ENCODE data around the gene YEATS2.

Gene YEATS2

GRCh38 chr3:183825456-183826161 lies 128.0 kb downstream of the YEATS2 start, which contains the start of gene MAP6D1:
Gene MAP6D1 (minus strand): TSS chr3:183825577. CDS start chr3:183825547, 30 bp downstream.
- TF ChIP-seq PAX5 (IDR thresholded peaks at IDR 0.05; ENCODE audit: insufficient read depth, low read length, severe bottlenecking) (no peak), TAF1 (IDR thresholded peaks at IDR 0.05; ENCODE audit: low read depth, low read length) (no peak), POLR2A (IDR thresholded peaks at IDR 0.05; ENCODE audit: low read depth, low read length) (no peak), POLR2AphosphoS5 (IDR thresholded peaks at IDR 0.05; ENCODE audit: low read depth, low read length) (no peak), POU2F2 (IDR thresholded peaks at IDR 0.05; ENCODE audit: low read depth, low read length) (no peak), SPI1 (IDR thresholded peaks at IDR 0.05; ENCODE audit: low read depth, low read length) (no peak)
- DNase-seq (ENCODE audit: insufficient read length, low spot score): peak; percentile 66
- FAIRE-seq: peak; percentile 60

- TF ChIP-seq POU2F2 (IDR thresholded peaks at IDR 0.05; ENCODE audit: low read depth, low read length): no peak
- FAIRE-seq (no peak), DNase-seq (ENCODE audit: insufficient read length, low spot score) (no peak)
These were observed 129.1 kb downstream of the YEATS2 start for GRCh38 chr3:183826448-183827250.

DNA sequence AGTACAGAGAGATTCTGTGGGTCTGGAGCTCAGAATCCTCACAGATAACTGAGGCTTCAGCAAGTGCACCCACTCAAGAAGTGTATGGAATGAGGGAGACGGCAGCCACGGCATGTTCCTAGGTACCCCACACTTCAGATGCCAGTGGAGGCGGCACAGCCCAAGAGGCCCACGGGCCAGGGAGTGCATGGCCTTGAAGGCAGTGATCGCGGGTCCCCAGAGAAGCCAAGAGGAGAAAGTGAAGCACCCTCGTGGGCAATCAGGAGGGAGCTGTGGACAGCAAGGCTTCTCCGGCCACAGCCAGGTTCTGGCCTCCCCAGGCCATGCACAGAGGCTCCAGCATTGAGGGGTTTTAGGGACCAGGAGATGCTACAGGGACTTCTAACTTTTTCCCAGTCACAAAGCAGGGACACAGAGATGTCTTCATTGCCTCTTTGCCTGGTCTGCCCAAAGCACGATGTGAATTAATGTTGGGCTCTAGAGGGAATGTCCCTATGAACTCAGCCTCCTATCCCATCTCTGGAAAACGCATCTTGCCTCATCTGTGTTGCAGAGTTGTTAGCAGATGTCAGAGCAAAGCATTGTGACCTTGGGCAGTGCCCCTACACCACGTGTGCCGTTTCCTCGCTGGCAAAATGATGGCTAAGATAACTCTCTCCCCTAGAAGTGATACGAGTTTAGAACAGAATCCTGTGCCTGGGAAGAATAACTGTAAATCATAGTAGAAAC lies 130.4 kb downstream of the YEATS2 start:
- FAIRE-seq: no peak
- TF ChIP-seq PAX5 (IDR thresholded peaks at IDR 0.05; ENCODE audit: insufficient read depth, low read length, severe bottlenecking) (no peak), SPI1 (IDR thresholded peaks at IDR 0.05; ENCODE audit: low read depth, low read length) (no peak), TAF1 (IDR thresholded peaks at IDR 0.05; ENCODE audit: low read depth, low read length) (no peak), POLR2A (IDR thresholded peaks at IDR 0.05; ENCODE audit: low read depth, low read length) (no peak), POU2F2 (IDR thresholded peaks at IDR 0.05; ENCODE audit: low read depth, low read length) (no peak), POLR2AphosphoS5 (IDR thresholded peaks at IDR 0.05; ENCODE audit: low read depth, low read length) (no peak)
- DNase-seq (ENCODE audit: insufficient read length, low spot score): no peak

DNA sequence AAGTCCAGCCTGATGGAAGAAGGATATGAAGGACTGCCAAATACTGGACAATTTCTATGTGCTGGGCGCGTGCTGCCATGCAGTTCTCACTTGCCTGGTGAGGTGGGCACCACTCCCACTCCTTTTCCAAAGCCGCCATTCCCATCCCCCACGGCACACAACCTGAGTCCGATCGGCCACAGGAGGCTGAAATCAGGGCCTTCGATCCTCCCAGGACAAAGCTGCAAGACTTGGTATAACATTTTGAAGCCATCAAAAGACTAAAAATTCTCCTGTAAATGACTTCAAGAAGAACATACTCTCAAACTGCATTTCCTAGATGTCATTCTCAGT lies 130.9 kb downstream of the YEATS2 start:
- TF ChIP-seq POLR2A (IDR thresholded peaks at IDR 0.05; ENCODE audit: low read depth, low read length): no peak
- TF ChIP-seq PAX5 (IDR thresholded peaks at IDR 0.05; ENCODE audit: insufficient read depth, low read length, severe bottlenecking): no peak
- TF ChIP-seq TAF1 (IDR thresholded peaks at IDR 0.05; ENCODE audit: low read depth, low read length): no peak
- no peak for FAIRE-seq
- no peak for DNase-seq (ENCODE audit: insufficient read length, low spot score)

- no peak for FAIRE-seq
- no peak for DNase-seq (ENCODE audit: insufficient read length, low spot score)
- no peak for TF ChIP-seq POLR2A (IDR thresholded peaks at IDR 0.05; ENCODE audit: low read depth, low read length)
- no peak for TF ChIP-seq POLR2AphosphoS5 (IDR thresholded peaks at IDR 0.05; ENCODE audit: low read depth, low read length)
- no peak for TF ChIP-seq TAF1 (IDR thresholded peaks at IDR 0.05; ENCODE audit: low read depth, low read length)
- no peak for TF ChIP-seq SPI1 (IDR thresholded peaks at IDR 0.05; ENCODE audit: low read depth, low read length)
- no peak for TF ChIP-seq POU2F2 (IDR thresholded peaks at IDR 0.05; ENCODE audit: low read depth, low read length)
- no peak for TF ChIP-seq PAX5 (IDR thresholded peaks at IDR 0.05; ENCODE audit: insufficient read depth, low read length, severe bottlenecking)
These were observed 131.9 kb downstream of the YEATS2 start for GRCh38 chr3:183829466-183829865.

DNA sequence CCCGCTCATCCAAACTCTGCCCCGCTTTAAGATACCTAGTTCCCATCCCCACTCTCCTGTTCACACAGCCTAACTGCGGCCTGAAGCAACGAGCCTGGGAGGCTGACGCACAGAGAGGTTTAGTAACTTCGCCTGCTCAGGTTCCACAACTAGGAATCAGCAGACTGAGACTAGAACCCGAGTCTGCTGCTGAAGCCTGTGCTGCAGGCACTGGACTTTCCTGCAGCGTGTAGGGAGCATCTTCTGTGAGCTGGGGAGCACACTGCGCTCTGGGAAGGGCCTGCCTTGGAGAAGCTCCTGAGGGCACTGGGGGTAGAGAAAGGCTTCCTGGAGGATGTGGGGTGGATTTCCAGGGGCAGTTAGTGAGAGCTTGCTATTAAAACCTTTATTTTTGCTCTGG lies 132.6 kb downstream of the YEATS2 start:
- no peak for FAIRE-seq

DNA sequence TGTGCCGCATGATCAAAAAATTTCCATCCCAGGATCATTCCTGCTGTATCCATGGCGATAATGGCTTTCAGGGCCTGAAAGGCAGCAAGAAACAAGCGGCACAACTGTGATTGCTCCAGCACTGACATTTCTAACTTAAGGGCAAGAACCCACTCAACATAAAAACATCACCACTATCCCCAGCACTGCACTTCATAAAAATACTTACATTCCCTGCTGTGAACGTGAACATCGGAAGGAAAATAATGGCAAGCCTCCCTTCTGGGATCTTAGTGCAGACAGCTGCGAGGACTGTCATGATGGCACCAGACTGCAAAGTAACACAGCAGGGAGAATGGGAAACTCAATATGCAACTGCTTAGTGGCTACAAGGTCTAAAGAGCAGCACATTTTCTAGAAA lies 135.9 kb downstream of the YEATS2 start:
- DNase-seq (ENCODE audit: insufficient read length, low spot score) (no peak), FAIRE-seq (no peak)
- no peak for TF ChIP-seq SPI1 (IDR thresholded peaks at IDR 0.05; ENCODE audit: low read depth, low read length)
- TF ChIP-seq POLR2A (IDR thresholded peaks at IDR 0.05; ENCODE audit: low read depth, low read length): no peak
- no peak for TF ChIP-seq PAX5 (IDR thresholded peaks at IDR 0.05; ENCODE audit: insufficient read depth, low read length, severe bottlenecking)

More for the DNA sequence above, 132.6 kb downstream of the YEATS2 start:
- no peak for DNase-seq (ENCODE audit: insufficient read length, low spot score)
- TF ChIP-seq PAX5 (IDR thresholded peaks at IDR 0.05; ENCODE audit: insufficient read depth, low read length, severe bottlenecking): no peak
- no peak for TF ChIP-seq POU2F2 (IDR thresholded peaks at IDR 0.05; ENCODE audit: low read depth, low read length)
- no peak for TF ChIP-seq SPI1 (IDR thresholded peaks at IDR 0.05; ENCODE audit: low read depth, low read length)
- no peak for TF ChIP-seq TAF1 (IDR thresholded peaks at IDR 0.05; ENCODE audit: low read depth, low read length)
- TF ChIP-seq POLR2A (IDR thresholded peaks at IDR 0.05; ENCODE audit: low read depth, low read length): no peak
- TF ChIP-seq POLR2AphosphoS5 (IDR thresholded peaks at IDR 0.05; ENCODE audit: low read depth, low read length): no peak

- TF ChIP-seq POLR2A (IDR thresholded peaks at IDR 0.05; ENCODE audit: low read depth, low read length) (no peak), PAX5 (IDR thresholded peaks at IDR 0.05; ENCODE audit: insufficient read depth, low read length, severe bottlenecking) (no peak), SPI1 (IDR thresholded peaks at IDR 0.05; ENCODE audit: low read depth, low read length) (no peak), POU2F2 (IDR thresholded peaks at IDR 0.05; ENCODE audit: low read depth, low read length) (no peak), TAF1 (IDR thresholded peaks at IDR 0.05; ENCODE audit: low read depth, low read length) (no peak), POLR2AphosphoS5 (IDR thresholded peaks at IDR 0.05; ENCODE audit: low read depth, low read length) (no peak)
- DNase-seq (ENCODE audit: insufficient read length, low spot score) (no peak), FAIRE-seq (no peak)
These were observed 139.8 kb downstream of the YEATS2 start for GRCh38 chr3:183837390-183837789.

DNA sequence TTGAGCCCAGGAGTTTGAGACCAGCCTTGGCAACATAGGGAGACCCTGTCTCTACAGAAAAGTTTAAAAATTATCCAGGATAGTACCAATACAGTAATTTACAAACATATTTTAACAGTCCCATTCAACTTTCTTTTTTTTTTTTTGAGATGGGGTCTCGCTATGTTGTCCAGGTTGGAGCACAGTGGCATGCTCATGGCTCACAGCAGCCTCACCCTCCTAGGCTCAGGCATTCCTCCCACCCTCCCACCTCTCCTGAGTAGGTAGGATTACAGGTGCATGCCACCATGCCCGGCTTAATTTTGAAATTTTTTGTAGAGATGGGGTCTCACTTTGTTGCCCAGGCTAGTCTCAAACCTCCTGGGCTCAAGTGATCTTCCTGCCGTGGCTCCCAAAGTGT lies 140.3 kb downstream of the YEATS2 start:
- FAIRE-seq (no peak), DNase-seq (ENCODE audit: insufficient read length, low spot score) (no peak)
- no peak for TF ChIP-seq TAF1 (IDR thresholded peaks at IDR 0.05; ENCODE audit: low read depth, low read length)
- TF ChIP-seq POLR2A (IDR thresholded peaks at IDR 0.05; ENCODE audit: low read depth, low read length): no peak
- TF ChIP-seq SPI1 (IDR thresholded peaks at IDR 0.05; ENCODE audit: low read depth, low read length): no peak
- TF ChIP-seq PAX5 (IDR thresholded peaks at IDR 0.05; ENCODE audit: insufficient read depth, low read length, severe bottlenecking): no peak
- TF ChIP-seq POU2F2 (IDR thresholded peaks at IDR 0.05; ENCODE audit: low read depth, low read length): no peak
- no peak for TF ChIP-seq POLR2AphosphoS5 (IDR thresholded peaks at IDR 0.05; ENCODE audit: low read depth, low read length)

Measured in GM12891 (cell line).